Measurements from ENCODE around the gene TSEN54. TPM values are rescaled to one million over a fixed set of nuclear protein-coding genes. Genes with fewer than 3 reads are reported as not detected.

TSEN54 gene
- total RNA-seq, 1 experiment from 2014 or later, result 44.5 TPM

DNA sequence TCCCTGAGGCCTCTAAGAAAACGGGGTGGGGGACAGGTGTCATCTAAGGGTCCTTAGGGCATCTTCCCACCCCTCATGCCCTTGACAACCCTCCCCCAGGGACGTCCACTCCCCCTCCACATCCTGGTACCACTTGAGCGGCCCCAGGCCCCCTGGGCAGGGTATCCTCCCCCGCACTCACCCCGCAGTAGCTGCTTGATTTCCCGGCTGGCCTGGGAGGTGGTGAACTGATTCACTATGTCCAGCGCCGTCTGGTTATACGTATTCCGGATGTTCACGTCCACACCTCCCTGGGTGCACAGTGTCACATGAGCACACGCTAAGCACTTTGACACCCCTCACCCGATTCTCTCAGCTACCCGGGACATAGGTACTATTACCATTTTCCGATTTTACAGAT is 10.7 kb upstream of the TSEN54 start:
- DNase-seq, result no peak
- H2BK20ac ChIP-seq (ENCODE audit: low read depth, low read length, poor library complexity, severe bottlenecking), result no peak overlapping the region
- no peak overlapping the region for H4K8ac ChIP-seq (replicated peaks; ENCODE audit: insufficient read length, low read depth, low read length)
- no peak overlapping the region for H2AK5ac ChIP-seq (ENCODE audit: insufficient read length, low read length)
- no peaks in the 10 kb centered on the region for H4K20me1 ChIP-seq (ENCODE audit: control insufficient read depth, insufficient read depth, insufficient read length)
- no peak overlapping the region for H3K4me2 ChIP-seq (ENCODE audit: insufficient read depth, insufficient read length, low read length)
- no peaks in the 10 kb centered on the region for H3K23me2 ChIP-seq (ENCODE audit: insufficient read length, low read depth, low read length, poor library complexity, severe bottlenecking)
- no peak overlapping the region for H2BK5ac ChIP-seq (ENCODE audit: insufficient read length, low read length)
- no peaks in the 10 kb centered on the region for H3K9me3 ChIP-seq (ENCODE audit: control insufficient read depth, low read depth, low read length)
- no peak overlapping the region for H3K27ac ChIP-seq (ENCODE audit: insufficient read length, low read depth, low read length)
- Mint-ChIP-seq H3K4me3 (no peak overlapping the region), H3K36me3 (ENCODE audit: insufficient read depth in 1 of 3, low read depth in 3 of 3) (peaks cover 0 to 39% (median 27%) of the 10 kb centered on the region in 3 experiments; a peak in 5 of 7 replicates), H3K9me3 (no peaks in the 10 kb centered on the region), H3K4me1 (no peaks in the 10 kb centered on the region), H3K27me3 (ENCODE audit: low read depth) (no peaks in the 10 kb centered on the region), H3K27ac (peak overlapping the region in 1 of 3 experiments; percentile 13; a peak in 2 of 7 replicates)
- no peak overlapping the region for H2AFZ ChIP-seq (ENCODE audit: low read length)
- H4K91ac ChIP-seq (ENCODE audit: insufficient read length, low read depth, low read length), result no peak overlapping the region
- H2BK120ac ChIP-seq (ENCODE audit: low read depth, low read length, poor library complexity, severe bottlenecking), result no peak overlapping the region
- no peak overlapping the region for H3K56ac ChIP-seq (ENCODE audit: insufficient read length, low read depth, low read length)
- H3K18ac ChIP-seq (ENCODE audit: insufficient read length, low read depth, low read length), result no peak overlapping the region
- H4K5ac ChIP-seq (ENCODE audit: insufficient read length, low read depth, low read length), result no peak overlapping the region
- no peak overlapping the region for H3T11ph ChIP-seq (ENCODE audit: low read length)
- no peak overlapping the region for H2BK12ac ChIP-seq (ENCODE audit: insufficient read length, low read depth, low read length)
- no CpG with 5 or more reads among the region's 15 CpGs for WGBS (ENCODE audit: extremely low coverage, insufficient read length, low lambda C conversion rate)
- H3K14ac ChIP-seq (ENCODE audit: insufficient read depth, low read length), result no peak overlapping the region
- H3K4ac ChIP-seq (ENCODE audit: low read depth, low read length), result no peak overlapping the region
- no peaks in the 10 kb centered on the region for H3K79me2 ChIP-seq (ENCODE audit: insufficient read depth, low read length)
- H3K27me3 ChIP-seq (ENCODE audit: insufficient read depth, low read length), result no peaks in the 10 kb centered on the region
- no peaks in the 10 kb centered on the region for H3K79me1 ChIP-seq (ENCODE audit: insufficient read depth, low read depth, low read length, poor library complexity, severe bottlenecking)
- H3K4me1 ChIP-seq (ENCODE audit: insufficient read depth, low read length), result no peaks in the 10 kb centered on the region
- no peak overlapping the region for H3K23ac ChIP-seq (ENCODE audit: insufficient read length, low read depth, low read length)
- no peak overlapping the region for H2BK15ac ChIP-seq (ENCODE audit: low read depth, low read length)
- H3K9ac ChIP-seq (ENCODE audit: extremely low read depth, insufficient read length, low read length), result no peak overlapping the region
- TF ChIP-seq, protein P1, sequence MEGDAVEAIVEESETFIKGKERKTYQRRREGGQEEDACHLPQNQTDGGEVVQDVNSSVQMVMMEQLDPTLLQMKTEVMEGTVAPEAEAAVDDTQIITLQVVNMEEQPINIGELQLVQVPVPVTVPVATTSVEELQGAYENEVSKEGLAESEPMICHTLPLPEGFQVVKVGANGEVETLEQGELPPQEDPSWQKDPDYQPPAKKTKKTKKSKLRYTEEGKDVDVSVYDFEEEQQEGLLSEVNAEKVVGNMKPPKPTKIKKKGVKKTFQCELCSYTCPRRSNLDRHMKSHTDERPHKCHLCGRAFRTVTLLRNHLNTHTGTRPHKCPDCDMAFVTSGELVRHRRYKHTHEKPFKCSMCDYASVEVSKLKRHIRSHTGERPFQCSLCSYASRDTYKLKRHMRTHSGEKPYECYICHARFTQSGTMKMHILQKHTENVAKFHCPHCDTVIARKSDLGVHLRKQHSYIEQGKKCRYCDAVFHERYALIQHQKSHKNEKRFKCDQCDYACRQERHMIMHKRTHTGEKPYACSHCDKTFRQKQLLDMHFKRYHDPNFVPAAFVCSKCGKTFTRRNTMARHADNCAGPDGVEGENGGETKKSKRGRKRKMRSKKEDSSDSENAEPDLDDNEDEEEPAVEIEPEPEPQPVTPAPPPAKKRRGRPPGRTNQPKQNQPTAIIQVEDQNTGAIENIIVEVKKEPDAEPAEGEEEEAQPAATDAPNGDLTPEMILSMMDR (conservative IDR thresholded peaks at IDR 0.05), result no peak

Data from H9 (cell line).